HCT116 (cell line): Measurements from ENCODE around the gene LIN9. TPM values are rescaled to one million over a fixed set of nuclear protein-coding genes. Genes with fewer than 3 reads are reported as not detected.

Experiments
- ATAC-seq: fragments of 200-7000 bp; cut with Tn5 transposase; 2 replicates; pipeline ENCODE4 v1.9.1; 2020; ENCODE audit warnings: mild to moderate bottlenecking, moderate library complexity
- BruUV-seq: library from RNA; stranded (reverse); fragments of 400-500 nt; replicated peaks from 2 replicates; lab custom pipeline; 2021; lab: Mats Ljungman, UMichigan
- CTCF ChIA-PET: fragments of 300-600 bp; sonication (Branson Sonifier 250); formaldehyde crosslinking; loops from one replicate; lab custom pipeline; 2021; ENCODE audit warnings: antibody characterized with exemption; lab: Charles Lee
- POLR2A ChIA-PET: fragments of 300-600, 350-600 bp; sonication (Branson Sonifier 250); formaldehyde crosslinking; loops from one replicate; lab custom pipeline; 2021; ENCODE audit warnings: antibody characterized with exemption; lab: Charles Lee
- RAD21 ChIA-PET, 2 experiments: fragments of 300-600 bp; sonication (Branson Sonifier 250); formaldehyde crosslinking; loops; one replicate each; lab custom pipeline; 2023; ENCODE audit warnings: low total read pairs in 2 of 2; ENCODE audit not compliant: uncharacterized antibody in 2 of 2, unreplicated experiment in 2 of 2, low non-redundant PET in 1 of 2; lab: Charles Lee
- DNase-seq: peaks from one replicate; pipeline ENCODE4 v3.0.0-alpha.2; 2010; ENCODE audit warnings: low read depth, low spot score
- H2AFZ ChIP-seq: fragments of 200-600 bp; shearing (Covaris generic), sonication (generic); 2 replicates; pipeline ENCODE4 v1.6.1; 2017; ENCODE audit warnings: low read depth, mixed run types, mixed read lengths, antibody characterized with exemption, low read length; ENCODE audit not compliant: poor library complexity, severe bottlenecking
- H3K27ac ChIP-seq: 2 replicates; pipeline ENCODE4 v1.5.1; 2012; ENCODE audit warnings: low read depth, low read length
- H3K27me3 ChIP-seq: fragments of 200-600 bp; sonication (generic); 2 replicates; pipeline ENCODE4 v1.6.1; 2016; ENCODE audit warnings: mixed run types, low read length, mixed read lengths; ENCODE audit not compliant: insufficient read depth
- H3K36me3 ChIP-seq, 2 experiments: fragments of 200-500 bp in 1 of 2; fragments of 200-600 bp in 1 of 2; sonication (Bioruptor generic) in 1 of 2; sonication (generic) in 1 of 2; 2 replicates each; pipeline versions ENCODE4 v1.5.1 to v1.6.1; 2014 to 2016; ENCODE audit warnings: low read length in 2 of 2, inconsistent platforms in 1 of 2, mixed read lengths in 1 of 2, mixed run types in 1 of 2; ENCODE audit not compliant: insufficient read depth in 2 of 2, control insufficient read depth in 1 of 2
- H3K4me1 ChIP-seq, 2 experiments: fragments of 200-600 bp in 1 of 2; sonication (generic) in 1 of 2; 2 replicates each; pipeline versions ENCODE4 v1.5.1 to v1.6.1; 2012 to 2017; ENCODE audit warnings: low read length in 2 of 2, inconsistent platforms in 1 of 2, mild to moderate bottlenecking in 1 of 2, mixed read lengths in 1 of 2, mixed run types in 1 of 2, moderate library complexity in 1 of 2; ENCODE audit not compliant: insufficient read depth in 2 of 2, control insufficient read depth in 1 of 2
- H3K4me2 ChIP-seq: fragments of 200-600 bp; sonication (generic); 2 replicates; pipeline ENCODE4 v1.6.1; 2017; ENCODE audit warnings: mixed run types, low read length, mixed read lengths
- H3K4me3 ChIP-seq, 2 experiments: fragments of 200-600 bp in 1 of 2; sonication (generic) in 1 of 2; replicated peaks in 1 of 2; 2 replicates each; pipeline ENCODE4 v1.5.1; 2011 to 2016; ENCODE audit warnings: low read length in 2 of 2, control low read depth in 1 of 2, low read depth in 1 of 2, mild to moderate bottlenecking in 1 of 2, mixed read lengths in 1 of 2, mixed run types in 1 of 2
- H3K79me2 ChIP-seq: fragments of 200-600 bp; sonication (generic); 2 replicates; pipeline ENCODE4 v1.6.1; 2017; ENCODE audit warnings: mild to moderate bottlenecking, mixed run types, low read length, moderate library complexity, mixed read lengths; ENCODE audit not compliant: insufficient read depth
- H3K9ac ChIP-seq: fragments of 200-600 bp; sonication (generic); 2 replicates; pipeline ENCODE4 v1.6.1; 2016; ENCODE audit warnings: low read length, mixed read lengths
- H3K9me2 ChIP-seq: fragments of 200-600 bp; sonication (generic), shearing (Covaris generic); 2 replicates; pipeline ENCODE4 v1.6.1; 2017; ENCODE audit warnings: mixed run types, mild to moderate bottlenecking, moderate library complexity; ENCODE audit not compliant: insufficient read depth
- H3K9me3 ChIP-seq, 2 experiments: fragments of 200-500 bp in 1 of 2; fragments of 200-600 bp in 1 of 2; sonication (Bioruptor generic) in 1 of 2; sonication (generic) in 1 of 2; 2 replicates each; pipeline ENCODE4 v1.6.1; 2014 to 2017; ENCODE audit warnings: low read length in 2 of 2, mixed read lengths in 2 of 2, inconsistent platforms in 1 of 2, low read depth in 1 of 2, mild to moderate bottlenecking in 1 of 2, mixed run types in 1 of 2, moderate library complexity in 1 of 2; ENCODE audit not compliant: control insufficient read depth in 1 of 2, insufficient read depth in 1 of 2
- H4K20me1 ChIP-seq: fragments of 200-600 bp; sonication (generic), shearing (Covaris generic); 2 replicates; pipeline ENCODE4 v1.6.1; 2017; ENCODE audit warnings: mixed run types, mild to moderate bottlenecking, moderate library complexity; ENCODE audit not compliant: insufficient read depth
- ATF3 ChIP-seq: IDR thresholded peaks from 2 replicates; pipeline ENCODE4 v1.6.1; 2012
- EGR1 ChIP-seq: IDR thresholded peaks from 2 replicates; pipeline ENCODE4 v1.6.1; 2012; ENCODE audit warnings: low read depth
- EZH2 ChIP-seq: fragments of 200-600 bp; sonication (generic); IDR thresholded peaks from 2 replicates; pipeline ENCODE4 v1.6.1; 2017; ENCODE audit warnings: antibody characterized with exemption, mixed run types
- FOSL1 ChIP-seq: IDR thresholded peaks from 2 replicates; pipeline ENCODE4 v1.6.1; 2012; ENCODE audit warnings: low read depth
- JUND ChIP-seq: IDR thresholded peaks from 2 replicates; pipeline ENCODE4 v1.6.1; 2012
- POLR2A ChIP-seq: IDR thresholded peaks from 2 replicates; pipeline ENCODE4 v1.7.0; 2011; ENCODE audit warnings: borderline replicate concordance; ENCODE audit not compliant: insufficient read depth, insufficient read length; ENCODE audit errors: extremely low read depth
- POLR2AphosphoS5 ChIP-seq: IDR thresholded peaks from 2 replicates; pipeline ENCODE4 v1.6.1; 2011; ENCODE audit warnings: mild to moderate bottlenecking, low read depth, low read length, moderate library complexity
- REST ChIP-seq: IDR thresholded peaks from 2 replicates; pipeline ENCODE4 v1.6.1; 2012; ENCODE audit warnings: low read depth
- SIN3A ChIP-seq: IDR thresholded peaks from 2 replicates; pipeline ENCODE4 v1.6.1; 2012; ENCODE audit warnings: low read depth
- SRF ChIP-seq: IDR thresholded peaks from 2 replicates; pipeline ENCODE4 v1.6.1; 2012; ENCODE audit warnings: low read depth
- YY1 ChIP-seq: IDR thresholded peaks from 2 replicates; pipeline ENCODE4 v1.6.1; 2011; ENCODE audit warnings: low read length, low read depth, moderate library complexity, mild to moderate bottlenecking; ENCODE audit not compliant: insufficient replicate concordance; ENCODE audit errors: extremely low read depth
- ZNF274 ChIP-seq: fragments of 200-500 bp; sonication (Bioruptor generic); IDR thresholded peaks from 2 replicates; pipeline ENCODE4 v1.6.1; 2014; ENCODE audit warnings: mild to moderate bottlenecking, low read depth, low read length, inconsistent platforms
- intact Hi-C: fragments of 100-400 bp; cut with micrococcal nuclease; formaldehyde crosslinking; loops from 2 replicates; pipeline ENCODE4 v1.10.0; 2022
- total RNA-seq: library from RNA; stranded (reverse); gene quantifications from one replicate; pipeline ENCODE4 v1.2.1, GENCODE V29; 2021; ENCODE audit not compliant: unreplicated experiment

The LIN9 gene
- total RNA-seq, 1 experiment from 2014 or later = 9.3 TPM

DNA sequence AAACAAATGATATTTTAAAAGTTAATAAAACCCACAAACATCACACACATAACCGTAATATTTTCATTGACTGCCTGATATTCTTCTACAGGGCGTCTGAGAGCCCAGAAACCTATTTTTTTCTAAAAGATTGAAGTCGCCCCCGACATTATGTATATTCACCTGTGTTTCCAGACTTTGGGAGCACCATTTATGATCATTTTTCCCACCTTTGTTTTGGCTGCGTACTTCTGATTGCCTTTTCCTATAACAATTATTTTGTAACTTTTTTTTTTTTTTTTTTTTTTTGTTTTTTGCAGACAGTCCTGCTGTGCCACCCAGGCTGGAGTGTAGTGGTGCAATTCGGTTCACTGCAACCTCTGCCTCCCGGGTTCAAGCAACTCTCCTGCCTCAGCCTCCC lies 121.6 kb downstream of the LIN9 start:
- no TSS peak for BruUV-seq
- no peaks in the 10 kb centered on the region for H3K36me3 ChIP-seq
- peak overlapping the region; percentile 78 for H3K9ac ChIP-seq
- DNase-seq (no peak), ATAC-seq (no peak)
- peaks cover 37% of the 10 kb centered on the region for H3K79me2 ChIP-seq
- peaks cover 13 to 28% of the 10 kb centered on the region in 2 experiments for H3K4me1 ChIP-seq
- peak overlapping the region; percentile 90 to 98 for H3K4me3 ChIP-seq
- peak overlapping the region; percentile 91; the same call in 1 of the 2 replicates for H3K27ac ChIP-seq
- H3K27me3 ChIP-seq = no peaks in the 10 kb centered on the region
- no peaks in the 10 kb centered on the region for H3K9me3 ChIP-seq
- intact Hi-C loops = no loop called here
- H4K20me1 ChIP-seq = peaks cover 3% of the 10 kb centered on the region; the same call in 1 of the 2 replicates
- ChIA-PET POLR2A (no interaction called here), RAD21 (no interaction called here), CTCF (no interaction called here)
- 0 out of 2 replicates have a peak, but pooled peaks have one; percentile 37 for TF ChIP-seq SIN3A
- TF ChIP-seq JUND = no peak
- no peak for TF ChIP-seq EGR1
- H2AFZ ChIP-seq = peak overlapping the region; percentile 82
- peak overlapping the region; percentile 97 for H3K4me2 ChIP-seq
- H3K9me2 ChIP-seq = no peaks in the 10 kb centered on the region

DNA sequence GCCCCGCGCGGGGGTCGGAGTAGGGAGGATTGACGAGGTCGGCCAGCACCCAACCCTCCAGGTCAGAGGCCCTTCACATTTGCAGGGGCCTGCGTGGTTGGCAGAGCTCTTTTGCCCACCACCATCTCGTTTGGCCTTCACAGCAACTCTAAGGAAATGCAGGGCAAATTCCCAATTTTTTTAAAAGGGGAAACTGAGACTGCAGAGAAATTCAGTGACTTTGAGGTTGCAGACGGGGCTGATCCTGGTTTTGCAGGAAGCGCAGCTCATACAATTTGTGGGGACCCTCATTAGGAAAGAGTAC lies 122.0 kb downstream of the LIN9 start:
- TF ChIP-seq JUND (no peak), ZNF274 (no peak), EZH2 (no peak), REST (no peak), ATF3 (no peak), FOSL1 (no peak), POLR2A (no peak), YY1 (no peak), POLR2AphosphoS5 (no peak), SIN3A (no peak), SRF (no peak)
- Histone ChIP-seq H3K79me2 (peaks cover 41% of the 10 kb centered on the region), H3K4me2 (peak overlapping the region; percentile 97), H3K9me2 (no peaks in the 10 kb centered on the region), H2AFZ (peak overlapping the region; percentile 82), H3K4me1 (peaks cover 16 to 32% of the 10 kb centered on the region in 2 experiments), H3K27ac (peak overlapping the region; percentile 91), H3K9me3 (no peaks in the 10 kb centered on the region), H3K36me3 (no peaks in the 10 kb centered on the region), H4K20me1 (peaks cover 3% of the 10 kb centered on the region; the same call in 1 of the 2 replicates), H3K9ac (peak overlapping the region; percentile 78), H3K27me3 (no peaks in the 10 kb centered on the region), H3K4me3 (peak overlapping the region; percentile 90 to 98)
- no peak for DNase-seq
- CTCF ChIA-PET = no interaction called here
- no peak for ATAC-seq
- RAD21 ChIA-PET = no interaction called here
- intact Hi-C loops = no loop called here
- TSS peak; percentile 89 for BruUV-seq
- POLR2A ChIA-PET = no interaction called here
